Measurements from ENCODE around the gene ABHD12. TPM values are rescaled to one million over a fixed set of nuclear protein-coding genes. Genes with fewer than 3 reads are reported as not detected.

ABHD12 gene
- total RNA-seq, 2 experiments from 2014 or later = 13.4 to 17.0 TPM

DNA sequence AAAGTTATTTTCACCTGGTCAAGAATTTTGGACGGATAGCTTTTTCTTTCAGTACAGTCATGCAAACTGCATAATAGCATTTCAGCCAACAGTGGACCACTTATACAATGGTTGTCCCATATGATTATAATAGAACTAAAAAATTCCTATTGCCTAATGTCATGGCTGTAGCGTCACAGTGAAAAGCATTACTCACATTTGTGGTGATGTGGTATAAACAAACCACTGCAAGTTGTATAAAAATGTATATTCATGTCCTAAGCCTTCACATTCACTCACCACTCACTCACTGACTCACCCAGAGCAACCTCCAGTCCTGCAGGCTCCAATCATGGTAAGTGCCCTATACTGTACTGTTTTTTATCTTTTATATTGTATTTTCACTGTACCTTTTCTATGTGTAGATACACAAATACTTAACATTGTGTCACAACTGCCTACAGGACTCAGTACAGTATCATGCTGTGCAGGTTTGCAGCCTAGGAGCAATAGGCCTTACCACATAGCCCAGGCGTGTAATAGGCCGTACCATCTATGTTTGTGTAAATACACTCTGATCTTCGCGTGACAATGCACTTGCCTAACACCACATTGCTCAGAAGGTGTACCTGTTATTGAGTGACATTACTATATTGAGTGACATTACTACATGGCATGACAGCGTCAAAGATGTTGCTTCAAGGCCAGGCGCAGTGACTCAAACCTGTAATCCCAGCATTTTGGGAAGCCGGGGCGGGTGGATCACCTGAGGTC is 17.9 kb downstream of the ABHD12 start:
- intact Hi-C loops (cut with DNase I, micrococcal nuclease) = loop anchor here in 1 of 2 experiments (10.0 kb wide), 1 partner anchor 52 kb away; no protein-coding TSS in a partner anchor
- DNase-seq (no peak), ATAC-seq (ENCODE audit: poor library complexity) (no peak)
- Mint-ChIP-seq H3K4me1 (ENCODE audit: low read depth) (peaks cover 14% of the 10 kb centered on the region), H3K9me3 (no peaks in the 10 kb centered on the region), H3K4me3 (no peak overlapping the region), H3K36me3 (ENCODE audit: low read depth) (peaks cover 20% of the 10 kb centered on the region), H3K27me3 (no peaks in the 10 kb centered on the region), H3K27ac (no peak overlapping the region)
- Histone ChIP-seq H3K4me1 (ENCODE audit: insufficient read depth, low read length) (no peaks in the 10 kb centered on the region), H3K27ac (ENCODE audit: low read depth in 1 of 2, low read length in 2 of 2) (no peak overlapping the region), H3K9me3 (ENCODE audit: control insufficient read depth in 1 of 2, insufficient read depth in 1 of 2, low read length in 2 of 2) (no peaks in the 10 kb centered on the region), H3K27me3 (ENCODE audit: control insufficient read depth in 1 of 2, insufficient read depth in 2 of 2, low read length in 2 of 2) (no peaks in the 10 kb centered on the region), H3K36me3 (ENCODE audit: insufficient read depth, low read length) (no peaks in the 10 kb centered on the region), H3K4me3 (ENCODE audit: low read length) (no peak overlapping the region)
- CTCF ChIA-PET = no interaction called here
- POLR2A ChIA-PET = no interaction called here
- TF ChIP-seq, protein P1, sequence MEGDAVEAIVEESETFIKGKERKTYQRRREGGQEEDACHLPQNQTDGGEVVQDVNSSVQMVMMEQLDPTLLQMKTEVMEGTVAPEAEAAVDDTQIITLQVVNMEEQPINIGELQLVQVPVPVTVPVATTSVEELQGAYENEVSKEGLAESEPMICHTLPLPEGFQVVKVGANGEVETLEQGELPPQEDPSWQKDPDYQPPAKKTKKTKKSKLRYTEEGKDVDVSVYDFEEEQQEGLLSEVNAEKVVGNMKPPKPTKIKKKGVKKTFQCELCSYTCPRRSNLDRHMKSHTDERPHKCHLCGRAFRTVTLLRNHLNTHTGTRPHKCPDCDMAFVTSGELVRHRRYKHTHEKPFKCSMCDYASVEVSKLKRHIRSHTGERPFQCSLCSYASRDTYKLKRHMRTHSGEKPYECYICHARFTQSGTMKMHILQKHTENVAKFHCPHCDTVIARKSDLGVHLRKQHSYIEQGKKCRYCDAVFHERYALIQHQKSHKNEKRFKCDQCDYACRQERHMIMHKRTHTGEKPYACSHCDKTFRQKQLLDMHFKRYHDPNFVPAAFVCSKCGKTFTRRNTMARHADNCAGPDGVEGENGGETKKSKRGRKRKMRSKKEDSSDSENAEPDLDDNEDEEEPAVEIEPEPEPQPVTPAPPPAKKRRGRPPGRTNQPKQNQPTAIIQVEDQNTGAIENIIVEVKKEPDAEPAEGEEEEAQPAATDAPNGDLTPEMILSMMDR (IDR thresholded peaks at IDR 0.05) = no peak

DNA sequence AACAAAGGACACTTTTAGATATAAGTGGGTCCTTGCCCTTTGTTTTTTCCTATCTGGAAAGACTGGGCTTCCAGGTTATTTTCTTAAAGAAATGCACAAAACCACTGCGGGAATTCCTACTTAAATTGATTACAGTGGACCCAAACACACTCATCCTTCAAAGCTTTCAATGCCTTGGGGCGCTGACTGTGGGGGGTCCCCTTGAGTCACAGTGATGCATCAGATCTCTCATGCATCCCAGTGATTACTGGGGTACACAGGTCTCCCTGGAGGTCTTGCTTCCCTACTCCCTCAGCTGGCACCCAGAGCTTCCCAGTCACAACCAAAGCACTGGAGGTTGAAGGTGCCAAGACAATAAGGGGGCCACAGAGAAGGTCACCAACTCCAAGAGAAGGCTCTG is 20.7 kb downstream of the ABHD12 start:
- H3K9me3 Mint-ChIP-seq = no peaks in the 10 kb centered on the region
- H3K4me1 Mint-ChIP-seq (ENCODE audit: low read depth) = peaks cover 14% of the 10 kb centered on the region
- H3K4me1 ChIP-seq (ENCODE audit: insufficient read depth, low read length) = no peaks in the 10 kb centered on the region
- DNase-seq = no peak
- no peak overlapping the region for H3K27ac ChIP-seq (ENCODE audit: low read depth in 1 of 2, low read length in 2 of 2)
- H3K27ac Mint-ChIP-seq = no peak overlapping the region
- ATAC-seq (ENCODE audit: poor library complexity) = no peak
- H3K4me3 ChIP-seq (ENCODE audit: low read length) = no peak overlapping the region
- H3K9me3 ChIP-seq (ENCODE audit: control insufficient read depth in 1 of 2, insufficient read depth in 1 of 2, low read length in 2 of 2) = no peaks in the 10 kb centered on the region
- no peaks in the 10 kb centered on the region for H3K36me3 ChIP-seq (ENCODE audit: insufficient read depth, low read length)
- no peaks in the 10 kb centered on the region for H3K27me3 Mint-ChIP-seq
- ChIA-PET POLR2A (no interaction called here), CTCF (no interaction called here)
- intact Hi-C loops (cut with DNase I, micrococcal nuclease) = loop anchor here in 1 of 2 experiments (10.0 kb wide), 1 partner anchor 55 kb away; no protein-coding TSS in a partner anchor
- H3K36me3 Mint-ChIP-seq (ENCODE audit: low read depth) = peaks cover 32% of the 10 kb centered on the region
- H3K4me3 Mint-ChIP-seq = no peak overlapping the region
- TF ChIP-seq, protein P1 (IDR thresholded peaks at IDR 0.05) = no peak
- H3K27me3 ChIP-seq (ENCODE audit: control insufficient read depth in 1 of 2, insufficient read depth in 2 of 2, low read length in 2 of 2) = no peaks in the 10 kb centered on the region

DNA sequence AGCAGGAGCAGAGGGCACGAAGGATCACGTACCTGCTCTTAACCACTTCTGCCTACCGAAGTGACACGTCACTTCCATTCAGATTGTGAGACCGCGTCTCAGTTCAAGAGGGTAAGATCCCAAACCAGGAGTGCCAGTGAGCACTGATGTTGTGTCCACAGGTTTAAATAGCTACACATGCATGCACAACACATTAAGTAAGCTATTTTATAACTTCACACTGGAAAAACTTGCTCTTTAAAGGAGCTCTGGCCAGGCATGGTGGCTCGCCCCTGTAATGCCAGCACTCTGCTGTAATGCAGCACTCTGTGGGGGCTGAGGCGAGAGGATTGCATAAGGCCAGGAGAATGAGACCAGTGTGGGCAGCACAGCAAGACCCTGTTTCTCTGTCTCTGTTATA is 21.1 kb downstream of the ABHD12 start:
- no peak overlapping the region for H3K27ac Mint-ChIP-seq

More for the DNA sequence above, 21.1 kb downstream of the ABHD12 start:
- no peak overlapping the region for H3K4me3 ChIP-seq (ENCODE audit: low read length)
- no peaks in the 10 kb centered on the region for H3K4me1 ChIP-seq (ENCODE audit: insufficient read depth, low read length)
- H3K27me3 ChIP-seq (ENCODE audit: control insufficient read depth in 1 of 2, insufficient read depth in 2 of 2, low read length in 2 of 2) = no peaks in the 10 kb centered on the region
- Mint-ChIP-seq H3K27me3 (no peaks in the 10 kb centered on the region), H3K4me3 (no peak overlapping the region), H3K9me3 (no peaks in the 10 kb centered on the region), H3K4me1 (ENCODE audit: low read depth) (peaks cover 14% of the 10 kb centered on the region), H3K36me3 (ENCODE audit: low read depth) (peaks cover 34% of the 10 kb centered on the region)
- DNase-seq (no peak), ATAC-seq (ENCODE audit: poor library complexity) (no peak)
- ChIA-PET CTCF (no interaction called here), POLR2A (no interaction called here)
- H3K27ac ChIP-seq (ENCODE audit: low read depth in 1 of 2, low read length in 2 of 2) = no peak overlapping the region
- TF ChIP-seq, protein P1 (IDR thresholded peaks at IDR 0.05) = no peak
- no peaks in the 10 kb centered on the region for H3K9me3 ChIP-seq (ENCODE audit: control insufficient read depth in 1 of 2, insufficient read depth in 1 of 2, low read length in 2 of 2)
- intact Hi-C loops (cut with DNase I, micrococcal nuclease) = no loop called here
- H3K36me3 ChIP-seq (ENCODE audit: insufficient read depth, low read length) = no peaks in the 10 kb centered on the region
